Pulmonary artery endothelial cell (primary cell): Measurements from ENCODE around the gene SLFN14. TPM values are rescaled to one million over a fixed set of nuclear protein-coding genes. Genes with fewer than 3 reads are reported as not detected.
"Not testable (repeated sequence)": the region's sequence is repeated elsewhere in the genome, so short reads cannot be mapped to it uniquely, and the experiment has no call there.

Experiments
- DNase-seq: peaks from one replicate; pipeline ENCODE4 v3.0.0-alpha.2; 2011; ENCODE audit warnings: low read depth, low spot score
- total RNA-seq: library from RNA; depleted of rRNA; stranded (reverse); fragments of >200 nt; gene quantifications from 2 replicates; pipeline ENCODE4 v1.2.3, GENCODE V29; 2014

SLFN14 gene
- not detected in 2 replicates for total RNA-seq

GRCh38 chr17:35560703-35561102 lies at the start of gene SLFN14:
TSS of gene SLFN14 (minus strand) at chr17:35560819. CDS start at chr17:35558062, 2,757 bp downstream.
- DNase-seq = no peak

- no peak for DNase-seq
These were observed 49.2 kb upstream of the SLFN14 start for GRCh38 chr17:35609831-35610230.

- no peak for DNase-seq
These were observed 46.7 kb upstream of the SLFN14 start for GRCh38 chr17:35607239-35607847.

DNA sequence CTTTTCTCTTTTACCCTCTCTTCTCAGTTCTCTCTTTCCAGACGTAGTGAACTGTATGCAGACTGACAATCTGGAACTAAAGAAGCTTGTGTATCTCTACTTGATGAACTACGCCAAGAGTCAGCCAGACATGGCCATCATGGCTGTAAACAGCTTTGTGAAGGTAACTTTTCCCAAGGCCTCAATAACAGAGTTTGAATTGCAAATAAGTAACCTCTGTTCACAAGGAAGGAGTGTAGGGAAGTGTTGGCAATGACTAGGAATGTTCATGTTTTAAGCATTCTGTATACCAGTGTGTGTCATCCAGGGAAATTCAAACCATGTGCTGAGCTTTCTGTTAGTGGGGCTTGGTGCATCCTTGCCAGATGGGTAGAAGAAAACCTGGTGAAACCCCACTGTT lies 45.1 kb upstream of the SLFN14 start:
- DNase-seq = no peak

GRCh38 chr17:35603674-35604073 lies 43.1 kb upstream of the SLFN14 start:
- DNase-seq = no peak

DNA sequence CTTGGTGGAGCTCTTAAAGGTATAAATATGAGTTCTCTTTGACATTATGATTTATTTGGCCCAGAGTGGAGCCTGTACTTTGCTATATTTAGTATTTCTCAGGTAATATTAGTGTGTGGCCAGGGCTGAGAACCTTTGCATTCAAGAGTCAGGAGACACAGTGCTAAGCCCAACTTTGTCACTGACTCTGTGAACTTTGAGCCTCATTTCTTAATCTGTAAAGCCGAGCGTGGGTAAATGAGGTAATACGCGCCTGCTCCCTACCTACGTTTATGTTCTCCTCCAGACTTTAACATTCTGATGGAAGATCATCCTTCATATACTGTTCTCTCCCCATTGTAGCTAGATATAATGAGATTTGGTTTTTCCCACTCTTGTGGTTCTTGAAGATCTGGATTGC lies 37.0 kb upstream of the SLFN14 start:
- DNase-seq = no peak

DNA sequence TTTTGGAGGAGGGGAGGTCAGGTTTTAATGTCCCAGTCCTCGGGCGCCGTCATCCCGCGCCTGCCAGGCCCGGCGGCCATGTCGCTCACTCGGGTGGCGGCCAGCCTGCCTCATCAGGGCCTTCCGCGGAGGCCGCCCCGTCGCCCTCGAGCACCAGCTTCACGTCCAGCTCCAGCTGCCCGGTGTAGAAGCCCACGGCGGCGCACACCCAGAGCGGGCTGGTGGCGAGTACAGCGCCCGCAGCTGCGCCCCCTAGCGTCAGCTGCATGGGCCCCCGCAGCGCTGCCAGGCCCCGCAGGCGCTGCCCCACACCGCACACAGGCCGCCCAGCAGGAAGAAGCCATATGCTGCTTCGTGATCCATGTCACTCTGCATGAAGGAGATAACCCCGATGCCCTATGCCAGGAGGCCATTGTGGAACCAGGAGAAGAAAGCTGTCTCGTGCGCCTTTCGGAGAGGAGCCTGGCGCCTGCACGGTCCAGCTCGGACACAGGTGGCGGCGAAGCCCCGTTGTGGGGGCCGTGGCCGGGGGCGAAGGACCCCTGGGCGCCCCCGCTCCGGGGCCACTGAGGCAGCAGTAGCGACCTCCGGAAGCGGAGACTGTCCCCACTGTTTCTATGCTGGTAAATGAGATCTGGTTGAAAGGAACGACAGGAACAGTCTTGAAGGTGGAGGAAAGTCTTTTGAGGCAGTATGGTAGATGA lies 36.1 kb upstream of the SLFN14 start:
- DNase-seq = no peak

GRCh38 chr17:35596072-35596471 lies 35.5 kb upstream of the SLFN14 start:
- no peak for DNase-seq

DNA sequence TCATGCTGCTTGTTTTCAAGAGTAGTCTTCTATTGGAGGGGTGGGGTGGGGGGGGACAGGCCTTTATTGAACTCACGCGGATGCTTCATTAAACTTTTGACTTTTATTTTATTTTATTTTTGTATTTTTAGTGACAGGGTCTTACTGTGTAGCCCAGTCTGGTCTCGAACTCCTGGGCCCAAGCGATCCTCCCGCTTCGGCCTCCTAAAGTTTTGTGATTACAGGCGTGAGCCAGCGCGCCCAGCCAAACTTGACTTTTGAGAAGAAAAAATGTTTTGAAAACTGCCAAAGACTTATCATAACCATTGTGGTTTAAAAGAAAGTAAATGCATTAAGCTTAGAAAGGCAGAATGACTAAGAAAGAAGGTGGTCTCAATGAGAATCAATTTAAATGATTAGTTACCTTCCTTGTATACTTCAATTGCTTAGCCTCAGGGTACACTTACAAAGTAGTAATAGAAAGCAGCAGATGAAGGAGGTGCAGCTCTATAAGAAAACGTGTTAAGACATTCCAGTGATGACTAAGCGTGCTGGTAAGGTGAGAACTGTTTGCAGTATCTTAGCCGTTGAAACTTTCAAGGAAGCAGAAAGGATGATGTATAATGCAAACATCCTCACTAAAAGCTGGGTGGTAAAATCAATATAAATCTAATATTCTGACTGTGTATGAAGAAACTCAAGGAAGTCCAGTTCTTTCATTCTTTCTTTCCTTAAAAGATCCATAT lies 27.7 kb upstream of the SLFN14 start:
- no peak for DNase-seq

DNA sequence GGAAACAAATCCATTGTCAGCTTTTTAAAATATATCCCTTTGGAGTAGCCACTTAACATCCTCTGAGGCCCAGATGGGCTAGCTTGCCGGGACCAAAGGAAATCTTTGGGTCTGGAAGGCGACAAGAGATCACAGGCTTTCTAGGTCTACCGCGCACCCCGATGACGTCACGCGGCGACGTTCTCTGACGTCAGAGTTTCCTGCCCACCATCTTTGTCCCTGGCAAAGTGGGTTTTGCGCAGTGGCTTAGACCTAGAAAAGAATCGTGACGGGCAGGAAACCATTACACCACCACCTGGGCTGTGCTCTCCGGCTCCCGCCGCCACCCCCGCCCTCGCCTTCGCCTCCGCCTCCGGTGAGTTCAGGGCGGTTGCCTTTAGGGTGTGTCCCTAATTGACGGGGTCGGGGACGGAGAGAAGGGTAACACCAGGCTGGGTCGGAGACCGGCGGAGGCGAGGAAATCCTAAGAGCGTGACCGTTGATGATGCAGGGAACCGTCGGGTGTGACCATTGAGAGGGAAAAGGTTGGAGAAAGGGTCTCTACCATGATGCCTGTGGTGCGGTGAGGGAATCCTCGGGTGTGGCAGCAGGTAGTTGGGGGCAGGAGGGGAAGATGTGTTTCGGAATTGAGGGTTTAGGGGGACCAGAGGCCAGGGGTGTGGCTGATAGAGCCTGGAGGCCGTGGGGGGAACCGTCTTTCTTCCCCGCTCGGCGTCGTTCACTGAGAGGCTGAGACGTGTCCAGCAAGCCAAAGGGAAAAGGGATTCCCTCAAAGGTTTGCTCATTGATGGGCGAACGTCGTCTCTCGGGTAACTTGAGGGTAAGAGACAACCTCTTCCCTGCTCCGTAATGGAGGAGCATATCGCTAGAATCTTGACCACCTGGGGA lies 26.7 kb upstream of the SLFN14 start, which contains the start of gene AP2B1:
Gene AP2B1, plus strand, starts transcription at position 249 of the 888 bp plus-strand sequence. CDS start 6,709 bp downstream, outside the sequence.
- peak; percentile 90 for DNase-seq

DNA sequence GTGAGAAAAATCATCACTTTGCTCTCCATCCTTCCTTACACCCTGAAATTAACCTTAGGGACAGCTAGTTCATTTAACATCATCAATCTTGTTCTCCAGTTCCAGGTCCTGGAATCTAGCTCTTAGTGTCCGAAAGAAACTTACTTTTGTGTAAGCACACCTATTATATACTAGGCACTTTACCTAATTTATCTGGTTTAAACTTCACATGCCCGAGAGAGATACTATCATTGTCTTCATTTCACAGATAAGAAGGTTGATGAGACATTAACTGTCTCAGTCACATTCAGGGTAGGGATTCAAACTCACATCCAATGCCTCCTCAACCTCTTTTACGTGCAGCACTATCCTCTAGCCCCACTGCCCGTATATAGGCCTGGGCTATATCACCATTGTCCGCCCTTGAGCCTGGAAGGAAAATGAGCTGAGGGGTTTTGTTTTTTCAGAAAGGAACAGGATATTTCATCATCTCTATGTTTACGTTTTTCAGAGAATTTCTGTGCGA lies 26.0 kb upstream of the SLFN14 start:
- no peak for DNase-seq

GRCh38 chr17:35584061-35584460 lies 23.4 kb upstream of the SLFN14 start:
- DNase-seq = no peak

GRCh38 chr17:35578929-35579432 lies 18.4 kb upstream of the SLFN14 start:
- no peak for DNase-seq

- peak; percentile 51 for DNase-seq
These were observed 17.7 kb upstream of the SLFN14 start, which contains the start of gene PEX12 for GRCh38 chr17:35578197-35578928. TSS of gene PEX12 (minus strand) at chr17:35578571. CDS start at chr17:35578021, 550 bp downstream.

DNA sequence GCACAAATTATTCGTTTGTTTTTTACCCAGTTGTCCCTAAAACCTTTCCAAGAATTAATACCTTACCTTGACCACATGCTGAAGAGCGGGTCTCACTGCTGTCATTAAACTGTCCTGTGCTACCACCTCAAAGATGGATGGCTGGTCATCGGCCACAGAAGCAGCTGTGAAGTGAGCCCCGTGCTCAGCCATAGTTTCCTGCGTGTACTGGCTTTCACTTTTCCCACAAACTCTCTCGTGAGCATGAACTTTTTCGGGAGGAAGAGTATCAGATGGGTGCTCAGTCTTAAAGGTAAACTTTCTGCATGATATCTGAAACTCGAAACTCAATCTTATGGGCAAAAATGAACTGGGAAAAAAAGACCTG lies 17.2 kb upstream of the SLFN14 start:
- DNase-seq = no peak

DNA sequence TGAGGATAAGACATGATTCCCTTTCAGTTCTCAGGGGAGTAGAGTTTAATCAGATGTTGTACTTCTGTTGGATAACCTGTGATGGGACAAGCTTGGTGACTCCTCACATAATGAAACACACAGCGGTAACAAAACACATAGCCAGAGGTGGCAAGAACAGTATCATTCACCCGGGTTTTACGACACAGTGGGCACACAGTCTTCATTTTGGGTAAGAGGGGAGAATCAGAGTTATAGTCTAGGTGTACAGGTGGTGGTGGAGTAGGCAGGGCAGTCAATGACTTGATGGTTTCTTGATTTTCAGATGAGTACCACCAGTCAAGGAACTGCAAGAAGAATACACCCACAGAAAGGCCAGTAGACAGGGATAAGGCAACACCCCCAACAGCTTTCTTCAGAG lies 15.1 kb upstream of the SLFN14 start:
- DNase-seq = no peak

- no peak for DNase-seq
These were observed 8.8 kb upstream of the SLFN14 start for GRCh38 chr17:35569405-35569804.

DNA sequence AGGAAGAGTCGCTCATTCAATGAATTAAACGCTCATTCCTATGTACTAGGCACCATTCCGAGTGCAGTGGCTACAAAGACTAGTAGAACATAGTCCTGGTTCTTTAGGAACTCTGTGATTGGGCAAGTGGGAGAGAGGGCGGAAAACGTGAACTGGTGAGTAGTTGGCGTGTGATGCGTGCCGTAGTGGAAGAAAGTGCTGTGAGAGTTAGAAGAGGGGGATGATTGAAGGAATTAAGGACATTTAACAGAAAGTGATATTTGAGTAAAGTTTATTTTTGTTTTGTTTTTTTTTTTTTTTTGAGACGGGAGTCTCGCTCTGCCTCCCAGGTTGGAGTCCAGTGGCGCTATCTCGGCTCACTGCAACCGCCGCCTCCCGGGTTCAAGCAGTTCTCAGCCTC lies 7.9 kb upstream of the SLFN14 start:
- no peak for DNase-seq

GRCh38 chr17:35566968-35567367 lies 6.3 kb upstream of the SLFN14 start:
- DNase-seq = no peak

DNA sequence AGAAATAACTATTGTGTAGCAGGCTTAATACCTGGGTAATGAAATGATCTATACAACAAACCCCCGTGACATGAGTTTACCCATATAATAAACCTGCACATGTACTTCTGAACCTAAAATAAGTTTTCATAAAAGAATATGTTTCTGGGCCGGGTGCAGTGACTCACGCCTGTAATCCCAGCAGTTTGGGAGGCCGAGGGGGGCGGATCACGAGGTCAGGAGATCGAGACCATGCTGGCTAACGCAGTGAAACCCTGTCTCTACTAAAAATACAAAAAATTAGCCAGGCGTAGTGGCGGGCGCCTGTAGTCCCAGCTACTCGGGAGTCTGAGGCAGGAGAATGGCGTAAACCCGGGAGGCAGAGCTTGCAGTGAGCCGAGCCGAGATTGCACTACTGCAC lies 2.6 kb upstream of the SLFN14 start:
- DNase-seq = not testable (repeated sequence)
